Sigmoid colon (tissue), 7 donors: Measurements from ENCODE around the gene SPON1. TPM values are rescaled to one million over a fixed set of nuclear protein-coding genes. Genes with fewer than 3 reads are reported as not detected.

ENCODE experiments used
- DNase-seq: peaks from one replicate; pipeline ENCODE4 v3.0.0-alpha.2; 2019
- H3K27ac ChIP-seq, 4 donors: fragments of 200-600 bp; sonication (generic); one replicate each; pipeline ENCODE4 v1.5.1; 2016 to 2019; ENCODE audit warnings: mild to moderate bottlenecking in 1 of 4
- H3K27me3 ChIP-seq, 3 donors: fragments of 200-600 bp; sonication (generic); one replicate each; pipeline ENCODE4 v1.5.1; 2019; ENCODE audit warnings: mild to moderate bottlenecking in 1 of 3
- H3K36me3 ChIP-seq, 4 donors: fragments of 200-600 bp; sonication (generic); one replicate each; pipeline ENCODE4 v1.5.1; 2016 to 2019
- H3K4me1 ChIP-seq, 4 donors: fragments of 200-600 bp; sonication (generic); one replicate each; pipeline ENCODE4 v1.5.1; 2017 to 2019
- H3K4me3 ChIP-seq, 4 donors: fragments of 200-600 bp; sonication (generic); one replicate each; pipeline ENCODE4 v1.5.1; 2017 to 2019; ENCODE audit warnings: mild to moderate bottlenecking in 2 of 4, moderate library complexity in 1 of 4
- H3K9me3 ChIP-seq, 4 donors: fragments of 200-600 bp in 3 of 4; sonication (generic) in 3 of 4; one replicate each; pipeline versions ENCODE4 v1.5.1 to v1.6.1; 2013 to 2019
- CTCF ChIP-seq, 4 experiments: fragments of 450-650 bp in 3 of 4; fragments of 200-600 bp in 1 of 4; IDR thresholded peaks; one replicate each; pipeline ENCODE4 v1.5.1; 2016 to 2019; ENCODE audit warnings: antibody characterized with exemption in 4 of 4, mild to moderate bottlenecking in 3 of 4, moderate library complexity in 2 of 4
- EP300 ChIP-seq, 4 donors: sonication (generic); formaldehyde crosslinking; IDR thresholded peaks; one replicate each; pipeline ENCODE4 v1.6.1; 2017; ENCODE audit warnings: antibody characterized with exemption in 4 of 4
- POLR2A ChIP-seq, 2 donors: fragments of 450-650 bp; IDR thresholded peaks; one replicate each; pipeline ENCODE4 v1.6.1; 2016; ENCODE audit warnings: antibody characterized with exemption in 2 of 2, mild to moderate bottlenecking in 2 of 2, moderate library complexity in 2 of 2
- POLR2AphosphoS5 ChIP-seq, 4 donors: sonication (generic); formaldehyde crosslinking; IDR thresholded peaks; one replicate each; pipeline ENCODE4 v1.6.1; 2017; ENCODE audit warnings: antibody characterized with exemption in 4 of 4
- WGBS, 2 donors: extraction: QIAGEN DNeasy Blood & Tissue Kit; methylation state at CpG; one replicate each; pipeline ENCODE4 v1.1.7; 2013; 5-methylcytosine and 5-hydroxymethylcytosine counted together
- intact Hi-C: fragments of 100-400 bp; cut with DNase I; formaldehyde crosslinking; loops from one replicate; pipeline ENCODE4 v1.15.1; 2023
- polyA plus RNA-seq, 3 donors: library from polyadenylated mRNA; stranded (reverse); fragments of 200-250 nt; gene quantifications; one replicate each; pipeline ENCODE4 v1.2.3, GENCODE V29; 2013
- total RNA-seq, 4 donors: library from RNA; depleted of rRNA; stranded (reverse); fragments of >200 nt; gene quantifications; one replicate each; pipeline ENCODE4 v1.1.0, GENCODE V29; 2016
- donor health status: healthy with polysubstance abuse.
- donor health status: Bipolar disorder and iron deficiency.
- donor health status: healthy.

SPON1 gene
- total and polyA plus RNA-seq, 7 donors: 6.6 to 36.8 (median 12.6) TPM

DNA sequence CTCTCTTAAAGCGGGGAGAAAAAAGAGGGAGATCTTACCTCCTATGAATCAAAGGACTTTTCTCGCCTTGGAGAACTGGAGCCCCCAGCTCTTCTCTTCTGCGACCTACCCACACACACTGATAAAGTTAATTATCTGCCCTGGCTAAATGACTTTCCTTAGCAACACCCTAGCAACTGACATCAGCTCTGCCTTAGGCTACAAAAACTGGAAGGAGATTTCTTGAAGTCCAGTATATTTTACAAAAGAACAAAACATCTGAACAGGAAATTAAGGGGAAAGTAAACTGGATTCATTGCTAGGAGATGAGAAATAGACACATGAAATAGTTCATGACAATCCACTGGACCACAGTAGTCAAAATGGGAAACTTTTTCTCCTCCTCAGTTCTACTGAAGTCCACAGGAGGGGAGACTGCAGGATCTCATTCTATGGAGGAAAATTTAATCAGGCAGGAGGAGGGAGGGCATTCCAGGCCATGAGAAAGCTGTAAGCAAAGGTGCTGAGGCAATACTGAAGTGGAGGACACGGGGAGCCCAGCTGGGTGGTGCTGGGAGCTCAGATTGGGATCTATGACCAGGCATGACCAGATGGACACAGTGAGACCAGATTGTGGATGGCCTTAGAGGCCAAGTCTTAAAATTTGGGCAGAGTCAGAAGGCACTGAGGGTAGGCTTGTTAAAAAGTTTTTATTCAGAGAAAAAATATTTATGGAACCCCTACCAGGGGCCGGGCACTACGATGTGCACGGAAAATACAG lies 3.7 kb upstream of the SPON1 start:
- no peaks in the 10 kb centered on the region for H3K36me3 ChIP-seq
- TF ChIP-seq EP300 (IDR thresholded peaks at IDR 0.05) (no peak), POLR2AphosphoS5 (IDR thresholded peaks at IDR 0.05) (no peak), POLR2A (IDR thresholded peaks at IDR 0.05) (no peak), CTCF (IDR thresholded peaks at IDR 0.05) (no peak)
- no peaks in the 10 kb centered on the region for H3K9me3 ChIP-seq
- intact Hi-C loops: no loop called here
- H3K4me3 ChIP-seq: no peak overlapping the region
- 73 to 88% methylated on average over 7 of the region's 7 CpGs for WGBS, 2 donors
- no peak for DNase-seq
- no peak overlapping the region for H3K27ac ChIP-seq
- H3K4me1 ChIP-seq: peaks cover 0 to 21% (median 18%) of the 10 kb centered on the region in 4 donors
- H3K27me3 ChIP-seq: peaks cover 0 to 42% (median 17%) of the 10 kb centered on the region in 3 donors

DNA sequence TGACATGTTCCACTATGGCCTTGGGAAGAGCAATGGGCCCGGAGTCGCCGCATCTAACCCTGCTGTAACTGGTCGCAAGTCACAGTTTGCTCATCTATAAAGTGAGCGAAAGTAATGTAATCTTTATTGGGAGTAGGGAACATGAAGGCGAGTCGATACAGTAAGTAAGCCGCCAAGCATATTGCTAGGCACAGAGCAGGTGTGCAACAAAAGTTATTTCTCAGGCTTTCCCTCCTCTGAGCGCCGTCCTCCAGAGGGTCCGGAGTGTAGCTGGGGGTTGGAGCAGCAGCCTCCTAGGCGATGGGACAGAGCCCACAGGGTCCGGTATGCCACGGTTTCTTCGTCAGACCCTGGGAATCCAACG lies 343 bp upstream of the SPON1 start:
- no peak for DNase-seq
- intact Hi-C loops: loop anchor here (5.0 kb wide), 1 partner anchor 70 kb away; no protein-coding TSS in a partner anchor
- 11 to 36% methylated on average over 16 of the region's 16 CpGs for WGBS, 2 donors
- Histone ChIP-seq H3K27ac (peak overlapping the region in 3 of 4 donors; percentile 55 to 69 (median 64)), H3K27me3 (peaks cover 6 to 65% (median 33%) of the 10 kb centered on the region in 3 donors), H3K9me3 (no peaks in the 10 kb centered on the region), H3K4me1 (peaks cover 0 to 30% (median 27%) of the 10 kb centered on the region in 4 donors), H3K36me3 (no peaks in the 10 kb centered on the region), H3K4me3 (peak overlapping the region; percentile 33 to 54 (median 50))
- no peak for TF ChIP-seq POLR2A (IDR thresholded peaks at IDR 0.05)
- no peak for TF ChIP-seq EP300 (IDR thresholded peaks at IDR 0.05)
- TF ChIP-seq POLR2AphosphoS5 (IDR thresholded peaks at IDR 0.05): no peak
- no peak for TF ChIP-seq CTCF (IDR thresholded peaks at IDR 0.05)

- DNase-seq: peak; percentile 72
- intact Hi-C loops: loop anchor here (5.0 kb wide), 1 partner anchor 69 kb away; no protein-coding TSS in a partner anchor
- Histone ChIP-seq H3K4me3 (peak overlapping the region; percentile 33 to 54 (median 50)), H3K36me3 (no peaks in the 10 kb centered on the region), H3K27me3 (peaks cover 6 to 76% (median 34%) of the 10 kb centered on the region in 3 donors), H3K27ac (peak overlapping the region; percentile 32 to 69 (median 60)), H3K4me1 (peaks cover 0 to 30% (median 27%) of the 10 kb centered on the region in 4 donors), H3K9me3 (no peaks in the 10 kb centered on the region)
- 0 to 1% methylated on average over 60 of the region's 60 CpGs for WGBS, 2 donors
- TF ChIP-seq EP300 (IDR thresholded peaks at IDR 0.05) (no peak), POLR2AphosphoS5 (IDR thresholded peaks at IDR 0.05) (no peak), CTCF (IDR thresholded peaks at IDR 0.05) (no peak), POLR2A (IDR thresholded peaks at IDR 0.05) (no peak)
Observed at GRCh38 chr11:13963169-13963948, 836 bp downstream of the SPON1 start.

- H3K27me3 ChIP-seq: peaks cover 6 to 82% (median 34%) of the 10 kb centered on the region in 3 donors
- intact Hi-C loops: loop anchor here (5.0 kb wide), 1 partner anchor 68 kb away; no protein-coding TSS in a partner anchor
- peak overlapping the region in 3 of 4 donors; percentile 55 to 69 (median 64) for H3K27ac ChIP-seq
- H3K4me3 ChIP-seq: peak overlapping the region; percentile 33 to 54 (median 50)
- no peaks in the 10 kb centered on the region for H3K36me3 ChIP-seq
- no peaks in the 10 kb centered on the region for H3K9me3 ChIP-seq
- TF ChIP-seq EP300 (IDR thresholded peaks at IDR 0.05) (no peak), CTCF (IDR thresholded peaks at IDR 0.05) (no peak), POLR2A (IDR thresholded peaks at IDR 0.05) (no peak), POLR2AphosphoS5 (IDR thresholded peaks at IDR 0.05) (no peak)
- H3K4me1 ChIP-seq: peaks cover 0 to 30% (median 27%) of the 10 kb centered on the region in 4 donors
- WGBS, 2 donors: 2 to 6% methylated on average over 62 of the region's 62 CpGs
- DNase-seq: no peak
Observed at GRCh38 chr11:13963949-13964770, 1.6 kb downstream of the SPON1 start.
